BJ (cell line): ENCODE data around the gene BTNL3. TPM values are rescaled to one million over a fixed set of nuclear protein-coding genes. Genes with fewer than 3 reads are reported as not detected.

ENCODE experiments used
- CTCF ChIA-PET: fragments of 350-600 bp; formaldehyde crosslinking; extraction: SDS; loops from one replicate; lab custom pipeline; 2021; ENCODE audit warnings: antibody characterized with exemption, inconsistent platforms; lab: Yijun Ruan, JAX
- POLR2A ChIA-PET: fragments of 300-600 bp; sonication (Branson Sonifier 250); formaldehyde crosslinking; extraction: SDS; loops from one replicate; lab custom pipeline; 2021; ENCODE audit warnings: antibody characterized with exemption; lab: Charles Lee
- DNase-seq: peaks from one replicate; pipeline ENCODE4 v3.0.0-alpha.2; 2011; ENCODE audit warnings: low read depth
- H3K27me3 ChIP-seq: 2 replicates; pipeline ENCODE4 v1.6.0; 2011; ENCODE audit warnings: low read length; ENCODE audit not compliant: control insufficient read depth, insufficient read depth
- H3K36me3 ChIP-seq: 2 replicates; pipeline ENCODE4 v1.5.1; 2011; ENCODE audit warnings: low read length; ENCODE audit not compliant: control insufficient read depth, insufficient read depth
- H3K4me3 ChIP-seq: 2 replicates; pipeline ENCODE4 v1.5.1; 2011; ENCODE audit warnings: low read depth, mild to moderate bottlenecking, control low read depth, low read length
- polyA plus RNA-seq: library from polyadenylated mRNA; depleted of rRNA; stranded (reverse); fragments of >200 nt; gene quantifications from 2 replicates; pipeline ENCODE4 v1.2.3, GENCODE V29; 2011; rRNA removed
- small RNA-seq: library from RNA; depleted of rRNA; stranded (forward); fragments of <200 nt; gene quantifications from one replicate; pipeline ENCODE3, GENCODE V24; 2012; ENCODE audit warnings: low replicate concordance, low read depth; ENCODE audit not compliant: insufficient read length
- TF ChIP-seq, protein P1 (sequence below): IDR thresholded peaks from 2 replicates; pipeline ENCODE4 v1.5.1; 2011; ENCODE audit warnings: low read depth, mild to moderate bottlenecking, control low read depth, inconsistent platforms, low read length, moderate library complexity; ENCODE audit not compliant: insufficient read depth

BTNL3 gene
- polyA plus RNA-seq, 1 experiment = not detected

DNA sequence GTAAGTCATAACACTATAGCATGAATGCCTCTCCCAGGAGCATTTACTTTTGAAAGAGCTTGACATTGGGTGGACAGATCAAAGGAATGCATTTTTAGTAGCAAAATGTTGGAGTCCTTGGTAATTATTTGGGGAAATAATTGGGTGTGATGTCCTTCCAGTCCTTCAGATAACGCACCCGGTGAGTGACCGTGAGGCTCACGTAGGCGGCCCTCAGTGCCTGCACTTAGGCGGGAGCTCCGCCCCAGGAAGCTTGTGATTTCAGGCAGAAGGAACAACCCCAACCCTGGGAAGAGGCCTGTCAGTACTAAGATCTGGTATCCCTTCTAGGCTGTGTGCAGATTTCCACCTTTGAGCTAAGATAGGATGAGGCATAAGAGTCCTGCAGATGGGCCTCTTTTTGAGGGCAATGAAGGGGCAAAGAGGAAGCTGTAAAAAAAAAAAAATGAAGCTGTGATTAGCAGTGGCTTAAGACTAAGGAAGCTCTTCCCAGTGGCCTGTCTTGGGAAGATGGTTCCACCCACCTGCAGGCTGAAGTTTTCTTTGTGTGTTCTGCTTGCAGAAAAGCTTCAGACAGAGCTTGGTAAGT, 66.3 kb downstream of the BTNL3 start:
- ChIA-PET CTCF (no interaction called here), POLR2A (no interaction called here)
- TF ChIP-seq, protein P1, sequence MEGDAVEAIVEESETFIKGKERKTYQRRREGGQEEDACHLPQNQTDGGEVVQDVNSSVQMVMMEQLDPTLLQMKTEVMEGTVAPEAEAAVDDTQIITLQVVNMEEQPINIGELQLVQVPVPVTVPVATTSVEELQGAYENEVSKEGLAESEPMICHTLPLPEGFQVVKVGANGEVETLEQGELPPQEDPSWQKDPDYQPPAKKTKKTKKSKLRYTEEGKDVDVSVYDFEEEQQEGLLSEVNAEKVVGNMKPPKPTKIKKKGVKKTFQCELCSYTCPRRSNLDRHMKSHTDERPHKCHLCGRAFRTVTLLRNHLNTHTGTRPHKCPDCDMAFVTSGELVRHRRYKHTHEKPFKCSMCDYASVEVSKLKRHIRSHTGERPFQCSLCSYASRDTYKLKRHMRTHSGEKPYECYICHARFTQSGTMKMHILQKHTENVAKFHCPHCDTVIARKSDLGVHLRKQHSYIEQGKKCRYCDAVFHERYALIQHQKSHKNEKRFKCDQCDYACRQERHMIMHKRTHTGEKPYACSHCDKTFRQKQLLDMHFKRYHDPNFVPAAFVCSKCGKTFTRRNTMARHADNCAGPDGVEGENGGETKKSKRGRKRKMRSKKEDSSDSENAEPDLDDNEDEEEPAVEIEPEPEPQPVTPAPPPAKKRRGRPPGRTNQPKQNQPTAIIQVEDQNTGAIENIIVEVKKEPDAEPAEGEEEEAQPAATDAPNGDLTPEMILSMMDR = no peak
- Histone ChIP-seq H3K36me3 (no peaks in the 10 kb centered on the region), H3K4me3 (no peak overlapping the region), H3K27me3 (peaks cover 37% of the 10 kb centered on the region)
- no peak for DNase-seq

Small RNAs within 50 kb of the gene (small RNA-seq; reads per million reads assigned to genes)
- not detected for gene MIR8089
- not detected for gene RNU6-1036P
- gene RPS29P12 = not detected

Other genes with a start within 250 kb of the BTNL3 start
- gene OR2Y1, start 248.8 kb upstream of the BTNL3 start, polyA plus RNA-seq = not detected in 2 replicates
- 156 and 197 TPM in 2 replicates for gene MGAT1, start 186.0 kb upstream of the BTNL3 start, polyA plus RNA-seq
- gene ZFP62, start 127.6 kb upstream of the BTNL3 start, polyA plus RNA-seq = 5.4 and 9.3 TPM in 2 replicates
- gene BTNL8, start 89.7 kb upstream of the BTNL3 start, polyA plus RNA-seq = not detected in 2 replicates
- not detected in 2 replicates for gene BTNL9, start 51.4 kb downstream of the BTNL3 start, polyA plus RNA-seq
- gene OR2V1, start 142.3 kb downstream of the BTNL3 start, polyA plus RNA-seq = not detected in 2 replicates
- gene OR2V2, start 158.7 kb downstream of the BTNL3 start, polyA plus RNA-seq = not detected in 2 replicates
- 3.2 and 3.9 TPM in 2 replicates for gene TRIM7, start 216.3 kb downstream of the BTNL3 start, polyA plus RNA-seq
- 15.2 and 15.9 TPM in 2 replicates for gene TRIM41, start 234.4 kb downstream of the BTNL3 start, polyA plus RNA-seq